Adrenal gland (tissue), 12 donors: ENCODE data around the gene TP53. TPM values are rescaled to one million over a fixed set of nuclear protein-coding genes. Genes with fewer than 3 reads are reported as not detected.

Experiments
- DNase-seq, 7 donors: peaks; one replicate each; pipeline ENCODE4 v3.0.0-alpha.2; 2019 to 2020
- H3K27ac ChIP-seq, 5 donors: fragments of 200-600 bp; sonication (generic) in 4 of 5; 1 replicate in 3 of 5; 2 replicates in 2 of 5; pipeline versions ENCODE4 v1.5.1 to v1.8.0; 2016 to 2020; ENCODE audit warnings: mild to moderate bottlenecking in 1 of 5
- H3K27me3 ChIP-seq: fragments of 200-600 bp; 2 replicates; pipeline ENCODE4 v1.8.0; 2021
- H3K36me3 ChIP-seq, 2 donors: fragments of 200-600 bp; replicated peaks in 1 of 2; 1 replicate in 1 of 2; 2 replicates in 1 of 2; pipeline versions ENCODE4 v1.5.1 to v1.8.0; 2018 to 2022
- H3K4me1 ChIP-seq, 2 donors: fragments of 200-600 bp; replicated peaks in 1 of 2; 1 replicate in 1 of 2; 2 replicates in 1 of 2; pipeline versions ENCODE4 v1.5.1 to v1.8.0; 2018 to 2021
- H3K4me3 ChIP-seq, 4 donors: fragments of 200-600 bp; sonication (generic) in 3 of 4; one replicate each; pipeline ENCODE4 v1.5.1; 2016 to 2018
- H3K9me3 ChIP-seq, 3 donors: fragments of 200-600 bp; sonication (generic) in 1 of 3; replicated peaks in 1 of 3; 1 replicate in 2 of 3; 2 replicates in 1 of 3; pipeline versions ENCODE4 v1.5.1 to v1.8.0; 2016 to 2021
- CTCF ChIP-seq, 6 experiments: fragments of 450-650 bp in 4 of 6; fragments of 200-600 bp in 2 of 6; sonication (generic) in 1 of 6; IDR thresholded peaks; 1 replicate in 5 of 6; 2 replicates in 1 of 6; pipeline versions ENCODE4 v1.5.1 to v1.8.0; 2016 to 2021; ENCODE audit warnings: antibody characterized with exemption in 6 of 6, mild to moderate bottlenecking in 2 of 6, moderate library complexity in 1 of 6
- POLR2A ChIP-seq, 2 donors: fragments of 450-650 bp; IDR thresholded peaks; one replicate each; pipeline ENCODE4 v1.6.1; 2017; ENCODE audit warnings: antibody characterized with exemption in 2 of 2, mild to moderate bottlenecking in 2 of 2, moderate library complexity in 1 of 2
- WGBS, 4 donors: extraction: QIAGEN DNeasy Blood & Tissue Kit in 2 of 4; methylation state at CpG; one replicate each; pipeline versions ENCODE4 v1.1.5 to v1.1.7; 2013 to 2017; 5-methylcytosine and 5-hydroxymethylcytosine counted together
- intact Hi-C, 2 donors: fragments of 100-400 bp; cut with DNase I; formaldehyde crosslinking; loops; one replicate each; pipeline versions ENCODE4 v1.14.1 to v1.15.0; 2022 to 2023
- polyA plus RNA-seq, 3 donors: library from polyadenylated mRNA; stranded (reverse); fragments of 200-250 nt in 2 of 3; fragments of 350-450 nt in 1 of 3; fragmentation: Illumina TruSeq in 1 of 3; extraction: RNeasy Lipid Tissue Mini Kit (QIAGEN cat#74804) in 1 of 3; gene quantifications; one replicate each; pipeline ENCODE4 v1.2.3, GENCODE V29; 2013 to 2014
- total RNA-seq, 9 donors: library from RNA; depleted of rRNA in 4 of 9; stranded (reverse); fragments of >200 nt in 4 of 9; fragments of 120-200 nt in 1 of 9; fragmentation: NEBNext Ultra II Directional in 1 of 9; extraction: Animal tissue kit (Norgen Biotek cat#: 25700) in 1 of 9; gene quantifications; one replicate each; pipeline versions ENCODE4 v1.1.0 to v1.2.4, GENCODE V29; 2013 to 2023
- donor health status: healthy with polysubstance abuse.
- donor health status: Bipolar disorder and iron deficiency.
- donor health status: DM: yes; HTN: yes; CAD: no.
- donor health status: DM: no; HTN: no; CAD: no.
- donor health status: DM: no; HTN: no; CAD: no.
- donor health status: DM: yes; HTN: yes; CAD: no.

The TP53 gene
- total and polyA plus RNA-seq, 12 donors: 9.7 to 85.9 (median 26.6) TPM

- TF ChIP-seq POLR2A (IDR thresholded peaks at IDR 0.05) (no peak), CTCF (IDR thresholded peaks at IDR 0.05) (no peak)
- no peaks in the 10 kb centered on the region for H3K27me3 ChIP-seq
- intact Hi-C loops: no loop called here
Observed at GRCh38 chr17:7640783-7641182, 46.5 kb downstream of the TP53 start.

GRCh38 chr17:7636163-7636562, 51.1 kb downstream of the TP53 start:
- no peak for DNase-seq
- Histone ChIP-seq H3K9me3 (no peaks in the 10 kb centered on the region), H3K4me3 (no peak overlapping the region), H3K27me3 (no peaks in the 10 kb centered on the region), H3K36me3 (no peaks in the 10 kb centered on the region), H3K4me1 (no peaks in the 10 kb centered on the region), H3K27ac (no peak overlapping the region)
- 57 to 65% (median 59%) methylated on average over 5 of the region's 5 CpGs for WGBS, 4 donors
- TF ChIP-seq CTCF (IDR thresholded peaks at IDR 0.05) (no peak), POLR2A (IDR thresholded peaks at IDR 0.05) (no peak)
- intact Hi-C loops: loop anchor here (10.0 kb wide), 2 partner anchors 49 to 149 kb away; partner anchors contain the start of genes TP53 (in 1 of the 2) and WRAP53 (in 1 of the 2)

More at GRCh38 chr17:7640783-7641182, 46.5 kb downstream of the TP53 start:
- no peak for DNase-seq
- Histone ChIP-seq H3K4me1 (no peaks in the 10 kb centered on the region), H3K9me3 (no peaks in the 10 kb centered on the region), H3K4me3 (no peak overlapping the region), H3K36me3 (no peaks in the 10 kb centered on the region), H3K27ac (no peak overlapping the region)
- WGBS, 4 donors: 86 to 94% (median 92%) methylated on average over 2 to 26 of the region's 26 CpGs

- Histone ChIP-seq H3K9me3 (no peaks in the 10 kb centered on the region), H3K4me3 (no peak overlapping the region), H3K27ac (no peak overlapping the region), H3K27me3 (no peaks in the 10 kb centered on the region), H3K4me1 (no peaks in the 10 kb centered on the region), H3K36me3 (no peaks in the 10 kb centered on the region)
- peak; percentile 64 to 85 (median 81) for DNase-seq
- intact Hi-C loops: loop anchor here (5.0 to 10.0 kb wide), 3 partner anchors 50 to 150 kb away; partner anchors contain the start of genes TP53 (in 2 of the 2) and WRAP53 (in 2 of the 2)
- WGBS, 4 donors: 19 to 33% (median 25%) methylated on average over 5 of the region's 5 CpGs
- peak; percentile 19 to 87 (median 68) for TF ChIP-seq CTCF (IDR thresholded peaks at IDR 0.05)
- TF ChIP-seq POLR2A (IDR thresholded peaks at IDR 0.05): no peak
Observed at GRCh38 chr17:7634384-7634783, 52.9 kb downstream of the TP53 start.

GRCh38 chr17:7633093-7633492, 54.2 kb downstream of the TP53 start:
- Histone ChIP-seq H3K4me3 (no peak overlapping the region), H3K9me3 (no peaks in the 10 kb centered on the region), H3K27me3 (no peaks in the 10 kb centered on the region), H3K36me3 (no peaks in the 10 kb centered on the region), H3K4me1 (peaks cover 3% of the 10 kb centered on the region in 2 donors), H3K27ac (no peak overlapping the region)
- intact Hi-C loops: loop anchor here (5.0 to 10.0 kb wide), 3 partner anchors 52 to 152 kb away; partner anchors contain the start of genes TP53 (in 2 of the 2) and WRAP53 (in 2 of the 2)
- TF ChIP-seq POLR2A (IDR thresholded peaks at IDR 0.05): no peak
- DNase-seq: no peak
- WGBS, 4 donors: 68 to 86% (median 82%) methylated on average over 2 of the region's 2 CpGs

- 41 to 49% (median 46%) methylated on average over 6 of the region's 6 CpGs for WGBS, 4 donors
- no peak overlapping the region for H3K4me3 ChIP-seq
- H3K27me3 ChIP-seq: no peaks in the 10 kb centered on the region
- TF ChIP-seq CTCF (IDR thresholded peaks at IDR 0.05) (peak; percentile 34 to 68 (median 61)), POLR2A (IDR thresholded peaks at IDR 0.05) (no peak)
- H3K4me1 ChIP-seq: peaks cover 6% of the 10 kb centered on the region in 2 donors
- H3K27ac ChIP-seq: peak overlapping the region in 1 of 5 donors; percentile 32
- peak; percentile 43 to 69 (median 63) for DNase-seq
- intact Hi-C loops: loop anchor here (5.0 to 10.0 kb wide), 3 partner anchors 52 to 152 kb away; partner anchors contain the start of genes TP53 (in 2 of the 2) and WRAP53 (in 2 of the 2)
- H3K36me3 ChIP-seq: no peaks in the 10 kb centered on the region
- H3K9me3 ChIP-seq: no peaks in the 10 kb centered on the region
Observed at GRCh38 chr17:7632492-7632894, 54.8 kb downstream of the TP53 start.
